Smooth muscle cell (in vitro differentiated cells): ENCODE measurements around the gene TMOD4. TPM values are rescaled to one million over a fixed set of nuclear protein-coding genes. Genes with fewer than 3 reads are reported as not detected.
"Not testable (repeated sequence)": the region's sequence is repeated elsewhere in the genome, so short reads cannot be mapped to it uniquely, and the experiment has no call there.

Experiments used
- DNase-seq: peaks from one replicate; lab custom pipeline; 2025; ENCODE audit not compliant: unreplicated experiment; lab: John Stamatoyannopoulos, UW
- H2AFZ ChIP-seq: fragments of 200-600 bp; sonication (generic); 2 replicates; pipeline ENCODE4 v1.6.0; 2016; ENCODE audit warnings: antibody characterized with exemption, low read depth, mild to moderate bottlenecking
- H3F3A ChIP-seq: fragments of 200-600 bp; sonication (generic); 2 replicates; pipeline ENCODE4 v1.6.0; 2017; ENCODE audit warnings: antibody characterized with exemption, low read depth
- H3K27ac ChIP-seq: fragments of 200-600 bp; sonication (generic); 2 replicates; pipeline ENCODE4 v1.5.1; 2016; ENCODE audit warnings: low read depth, mild to moderate bottlenecking
- H3K27me3 ChIP-seq: fragments of 200-600 bp; sonication (generic); 2 replicates; pipeline ENCODE4 v1.6.1; 2016; ENCODE audit warnings: low read depth, mild to moderate bottlenecking
- H3K36me3 ChIP-seq: fragments of 200-600 bp; sonication (generic); 2 replicates; pipeline ENCODE4 v1.5.1; 2016; ENCODE audit warnings: low read depth
- H3K4me1 ChIP-seq: fragments of 200-600 bp; sonication (generic); 2 replicates; pipeline ENCODE4 v1.5.1; 2016; ENCODE audit warnings: low read depth
- H3K4me2 ChIP-seq: fragments of 200-600 bp; sonication (generic); 2 replicates; pipeline ENCODE4 v1.6.0; 2016; ENCODE audit warnings: mild to moderate bottlenecking
- H3K4me3 ChIP-seq: fragments of 200-600 bp; sonication (generic); 2 replicates; pipeline ENCODE4 v1.5.1; 2016; ENCODE audit warnings: mild to moderate bottlenecking
- H3K79me2 ChIP-seq: fragments of 200-600 bp; sonication (generic); 2 replicates; pipeline ENCODE4 v1.6.0; 2016; ENCODE audit warnings: low read depth, mild to moderate bottlenecking
- H3K9ac ChIP-seq: fragments of 200-600 bp; sonication (generic); 2 replicates; pipeline ENCODE4 v1.6.0; 2016; ENCODE audit warnings: low read depth
- H3K9me3 ChIP-seq: fragments of 200-600 bp; sonication (generic); replicated peaks from 2 replicates; pipeline ENCODE4 v1.5.1; 2016; ENCODE audit warnings: low read depth
- H4K20me1 ChIP-seq: fragments of 200-600 bp; sonication (generic); 2 replicates; pipeline ENCODE4 v1.6.0; 2016; ENCODE audit warnings: low read depth
- CTCF ChIP-seq: fragments of 200-600 bp; sonication (generic); IDR thresholded peaks from 2 replicates; pipeline ENCODE4 v1.5.1; 2017; ENCODE audit warnings: borderline replicate concordance, mild to moderate bottlenecking, antibody characterized with exemption; ENCODE audit not compliant: insufficient read depth, poor library complexity, severe bottlenecking
- WGBS: methylation state at CpG from one replicate; pipeline ENCODE4 v1.1.7; 2016; ENCODE audit warnings: low lambda C conversion rate; 5-methylcytosine and 5-hydroxymethylcytosine counted together
- polyA plus RNA-seq: library from polyadenylated mRNA; unstranded; fragments of >200 nt; fragmentation: Nextera tagmentation; extraction: Ambion mirVana; gene quantifications from 2 replicates; pipeline ENCODE4 v1.2.1, GENCODE V29; 2016
- total RNA-seq: library from RNA; depleted of rRNA; stranded (reverse); fragments of >200 nt; gene quantifications from 2 replicates; pipeline ENCODE4 v1.2.3, GENCODE V29; 2014

The TMOD4 gene
- total and polyA plus RNA-seq, 2 experiments from 2014 or later, result 0.37 TPM; not detected in 1

- Histone ChIP-seq H3K36me3 (no peaks in the 10 kb centered on the region), H2AFZ (no peak overlapping the region), H4K20me1 (peaks cover 100% of the 10 kb centered on the region), H3K4me2 (peak overlapping the region; percentile 26), H3K9ac (no peak overlapping the region), H3K9me3 (no peaks in the 10 kb centered on the region), H3K27ac (peak overlapping the region; percentile 66), H3K4me3 (no peak overlapping the region), H3K79me2 (peaks cover 98% of the 10 kb centered on the region), H3F3A (no peaks in the 10 kb centered on the region), H3K27me3 (no peaks in the 10 kb centered on the region), H3K4me1 (peaks cover 3% of the 10 kb centered on the region)
- TF ChIP-seq CTCF, result no peak
- WGBS, result 64% methylated on average over 15 of the region's 15 CpGs
- DNase-seq, result no peak
Observed at GRCh38 chr1:151211972-151212705, 36.4 kb upstream of the TMOD4 start.

DNA sequence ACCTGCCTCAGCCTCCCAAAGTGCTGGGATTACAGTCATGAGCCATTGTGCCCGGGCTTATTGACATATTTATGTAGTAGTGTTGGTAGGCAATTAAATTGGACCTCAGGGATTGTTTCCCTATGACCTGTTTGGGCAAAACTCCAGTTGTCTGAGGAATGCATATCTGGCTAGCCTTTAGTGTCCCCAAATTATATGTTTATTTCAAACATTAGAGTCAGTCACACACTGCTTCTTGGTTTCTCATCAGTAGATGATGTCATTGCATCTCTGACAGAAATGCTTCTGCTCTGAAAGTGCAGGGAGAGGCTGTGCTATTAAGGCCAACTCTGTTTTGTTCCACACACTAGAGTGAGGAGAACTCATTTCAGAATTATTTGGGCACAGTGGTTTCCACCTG is 35.0 kb upstream of the TMOD4 start:
- Histone ChIP-seq H3K27ac (peak overlapping the region; percentile 60), H3K79me2 (peaks cover 99% of the 10 kb centered on the region), H3F3A (no peaks in the 10 kb centered on the region), H3K36me3 (peaks cover 6% of the 10 kb centered on the region), H2AFZ (no peak overlapping the region), H3K4me3 (no peak overlapping the region), H4K20me1 (peaks cover 100% of the 10 kb centered on the region), H3K9ac (no peak overlapping the region), H3K4me2 (no peak overlapping the region), H3K27me3 (no peaks in the 10 kb centered on the region), H3K4me1 (peaks cover 3% of the 10 kb centered on the region), H3K9me3 (no peaks in the 10 kb centered on the region)
- no peak for TF ChIP-seq CTCF
- 93% methylated on average over 1 of the region's 1 CpG for WGBS
- no peak for DNase-seq

GRCh38 chr1:151205381-151205965 is 29.7 kb upstream of the TMOD4 start:
- H3K27me3 ChIP-seq, H3K9me3 ChIP-seq, H3F3A ChIP-seq, H3K27ac ChIP-seq, H3K36me3 ChIP-seq, H3K9ac ChIP-seq, H2AFZ ChIP-seq, H3K4me2 ChIP-seq, DNase-seq, H3K4me1 ChIP-seq, H3K4me3 ChIP-seq: not testable (repeated sequence)
- H3K79me2 ChIP-seq, result peaks cover 99% of the 10 kb centered on the region
- H4K20me1 ChIP-seq, result peaks cover 100% of the 10 kb centered on the region
- 91% methylated on average over 12 of the region's 12 CpGs for WGBS

- under 1% methylated on average over 11 of the region's 11 CpGs for WGBS
- Histone ChIP-seq H3K27me3 (no peaks in the 10 kb centered on the region), H3K9me3 (no peaks in the 10 kb centered on the region), H3K4me1 (peaks cover 12% of the 10 kb centered on the region), H3K36me3 (no peaks in the 10 kb centered on the region), H3K9ac (peak overlapping the region; percentile 96), H3K4me2 (peak overlapping the region; percentile 91), H3K27ac (peak overlapping the region; percentile 97), H2AFZ (no peak overlapping the region), H4K20me1 (peaks cover 56% of the 10 kb centered on the region), H3K79me2 (peaks cover 58% of the 10 kb centered on the region), H3K4me3 (peak overlapping the region; percentile 85), H3F3A (peaks cover 6% of the 10 kb centered on the region)
- DNase-seq, result peak; percentile 3
- no peak for TF ChIP-seq CTCF
Observed at GRCh38 chr1:151199873-151200581, 24.2 kb upstream of the TMOD4 start.
